ENCODE measurements around the gene CLDN14.

Gene CLDN14

GRCh38 chr21:36509973-36510664 is 30.2 kb upstream of the CLDN14 start:
- TF ChIP-seq YY1 (IDR thresholded peaks at IDR 0.05; ENCODE audit: insufficient read depth, insufficient read length), result no peak
- no peak for TF ChIP-seq ZNF274 (IDR thresholded peaks at IDR 0.05; ENCODE audit: low read depth, low read length)
- TF ChIP-seq SUZ12 (IDR thresholded peaks at IDR 0.05; ENCODE audit: extremely low read depth, insufficient read depth, insufficient read length), result no peak
- Histone ChIP-seq H3K9me3 (ENCODE audit: insufficient read depth, low read length) (0 out of 2 replicates have a peak, but pooled peaks cover 5% of the 10 kb centered on the region), H3K9ac (ENCODE audit: insufficient read length, low read depth) (no peak overlapping the region), H3K36me3 (ENCODE audit: insufficient read depth, insufficient read length, low read length) (no peaks in the 10 kb centered on the region), H3K4me1 (ENCODE audit: insufficient read depth, insufficient read length) (peaks cover 3% of the 10 kb centered on the region), H3K4me3 (ENCODE audit: insufficient read length, low read depth) (no peak overlapping the region), H3K27me3 (ENCODE audit: insufficient read depth, insufficient read length) (no peaks in the 10 kb centered on the region)
- no peak for DNase-seq (ENCODE audit: low read depth, low spot score)

- no peak for DNase-seq (ENCODE audit: low read depth, low spot score)
- no peaks in the 10 kb centered on the region for H3K27me3 ChIP-seq (ENCODE audit: insufficient read depth, insufficient read length)
- peak; percentile 40 for TF ChIP-seq YY1 (IDR thresholded peaks at IDR 0.05; ENCODE audit: insufficient read depth, insufficient read length)
- no peak for TF ChIP-seq SUZ12 (IDR thresholded peaks at IDR 0.05; ENCODE audit: extremely low read depth, insufficient read depth, insufficient read length)
- no peaks in the 10 kb centered on the region for H3K36me3 ChIP-seq (ENCODE audit: insufficient read depth, insufficient read length, low read length)
- no peak overlapping the region for H3K4me3 ChIP-seq (ENCODE audit: insufficient read length, low read depth)
- 0 out of 2 replicates have a peak, but pooled peaks cover 5% of the 10 kb centered on the region for H3K9me3 ChIP-seq (ENCODE audit: insufficient read depth, low read length)
- H3K9ac ChIP-seq (ENCODE audit: insufficient read length, low read depth), result no peak overlapping the region
- peaks cover 3% of the 10 kb centered on the region for H3K4me1 ChIP-seq (ENCODE audit: insufficient read depth, insufficient read length)
Measured at GRCh38 chr21:36508948-36509347, 29.0 kb upstream of the CLDN14 start.

- DNase-seq (ENCODE audit: low read depth, low spot score), result no peak
- Histone ChIP-seq H3K9me3 (ENCODE audit: insufficient read depth, low read length) (0 out of 2 replicates have a peak, but pooled peaks cover 5% of the 10 kb centered on the region), H3K27me3 (ENCODE audit: insufficient read depth, insufficient read length) (no peaks in the 10 kb centered on the region), H3K4me3 (ENCODE audit: insufficient read length, low read depth) (no peak overlapping the region), H3K4me1 (ENCODE audit: insufficient read depth, insufficient read length) (peaks cover 3% of the 10 kb centered on the region), H3K9ac (ENCODE audit: insufficient read length, low read depth) (no peak overlapping the region), H3K36me3 (ENCODE audit: insufficient read depth, insufficient read length, low read length) (no peaks in the 10 kb centered on the region)
- TF ChIP-seq SUZ12 (IDR thresholded peaks at IDR 0.05; ENCODE audit: extremely low read depth, insufficient read depth, insufficient read length), result no peak
- TF ChIP-seq YY1 (IDR thresholded peaks at IDR 0.05; ENCODE audit: insufficient read depth, insufficient read length), result no peak
- no peak for TF ChIP-seq ZNF274 (IDR thresholded peaks at IDR 0.05; ENCODE audit: low read depth, low read length)
Measured at GRCh38 chr21:36507397-36508018, 27.6 kb upstream of the CLDN14 start.

GRCh38 chr21:36506482-36506881 is 26.6 kb upstream of the CLDN14 start:
- peaks cover 3% of the 10 kb centered on the region for H3K4me1 ChIP-seq (ENCODE audit: insufficient read depth, insufficient read length)
- no peak overlapping the region for H3K4me3 ChIP-seq (ENCODE audit: insufficient read length, low read depth)
- no peak for DNase-seq (ENCODE audit: low read depth, low spot score)
- TF ChIP-seq ZNF274 (IDR thresholded peaks at IDR 0.05; ENCODE audit: low read depth, low read length) (no peak), YY1 (IDR thresholded peaks at IDR 0.05; ENCODE audit: insufficient read depth, insufficient read length) (no peak), SUZ12 (IDR thresholded peaks at IDR 0.05; ENCODE audit: extremely low read depth, insufficient read depth, insufficient read length) (no peak)
- H3K27me3 ChIP-seq (ENCODE audit: insufficient read depth, insufficient read length), result no peaks in the 10 kb centered on the region
- H3K9me3 ChIP-seq (ENCODE audit: insufficient read depth, low read length), result 0 out of 2 replicates have a peak, but pooled peaks cover 5% of the 10 kb centered on the region
- H3K9ac ChIP-seq (ENCODE audit: insufficient read length, low read depth), result no peak overlapping the region
- H3K36me3 ChIP-seq (ENCODE audit: insufficient read depth, insufficient read length, low read length), result no peaks in the 10 kb centered on the region

- Histone ChIP-seq H3K9ac (ENCODE audit: insufficient read length, low read depth) (no peak overlapping the region), H3K27me3 (ENCODE audit: insufficient read depth, insufficient read length) (no peaks in the 10 kb centered on the region), H3K9me3 (ENCODE audit: insufficient read depth, low read length) (no peaks in the 10 kb centered on the region), H3K36me3 (ENCODE audit: insufficient read depth, insufficient read length, low read length) (no peaks in the 10 kb centered on the region), H3K4me3 (ENCODE audit: insufficient read length, low read depth) (no peak overlapping the region), H3K4me1 (ENCODE audit: insufficient read depth, insufficient read length) (peaks cover 5% of the 10 kb centered on the region)
- DNase-seq (ENCODE audit: low read depth, low spot score), result peak; percentile 59
- no peak for TF ChIP-seq YY1 (IDR thresholded peaks at IDR 0.05; ENCODE audit: insufficient read depth, insufficient read length)
- TF ChIP-seq SUZ12 (IDR thresholded peaks at IDR 0.05; ENCODE audit: extremely low read depth, insufficient read depth, insufficient read length), result no peak
- no peak for TF ChIP-seq ZNF274 (IDR thresholded peaks at IDR 0.05; ENCODE audit: low read depth, low read length)
Measured at GRCh38 chr21:36504067-36505058, 24.4 kb upstream of the CLDN14 start.

GRCh38 chr21:36502365-36502764 is 22.4 kb upstream of the CLDN14 start:
- Histone ChIP-seq H3K27me3 (ENCODE audit: insufficient read depth, insufficient read length) (no peaks in the 10 kb centered on the region), H3K9me3 (ENCODE audit: insufficient read depth, low read length) (no peaks in the 10 kb centered on the region), H3K9ac (ENCODE audit: insufficient read length, low read depth) (no peak overlapping the region), H3K4me3 (ENCODE audit: insufficient read length, low read depth) (no peak overlapping the region), H3K4me1 (ENCODE audit: insufficient read depth, insufficient read length) (peaks cover 2% of the 10 kb centered on the region), H3K36me3 (ENCODE audit: insufficient read depth, insufficient read length, low read length) (no peaks in the 10 kb centered on the region)
- TF ChIP-seq YY1 (IDR thresholded peaks at IDR 0.05; ENCODE audit: insufficient read depth, insufficient read length), result no peak
- TF ChIP-seq ZNF274 (IDR thresholded peaks at IDR 0.05; ENCODE audit: low read depth, low read length), result no peak
- TF ChIP-seq SUZ12 (IDR thresholded peaks at IDR 0.05; ENCODE audit: extremely low read depth, insufficient read depth, insufficient read length), result no peak
- DNase-seq (ENCODE audit: low read depth, low spot score), result no peak
